Measurements from ENCODE around the gene CCDC126.

Gene CCDC126

GRCh38 chr7:23645822-23646221, 48.6 kb downstream of the CCDC126 start:
- CTCF ChIA-PET = interaction anchor here (1.0 kb wide), 1 partner anchor 75 kb away, joined by 3 read pairs; no protein-coding TSS in a partner anchor
- Histone ChIP-seq H3K4me1 (ENCODE audit: control insufficient read depth, insufficient read depth, low read length) (no peaks in the 10 kb centered on the region), H3K36me3 (ENCODE audit: control insufficient read depth in 2 of 2, insufficient read depth in 1 of 2, low read length in 2 of 2) (no peaks in the 10 kb centered on the region), H3K27ac (ENCODE audit: extremely low read depth, low read depth, low read length) (no peak overlapping the region), H3K9me3 (ENCODE audit: control insufficient read depth, insufficient read depth, low read depth, low read length) (no peaks in the 10 kb centered on the region), H3K4me3 (ENCODE audit: low read depth, low read length) (no peak overlapping the region)
- POLR2A ChIA-PET = no interaction called here
- TF ChIP-seq HIC1 (tag by site-specific recombination; IDR thresholded peaks at IDR 0.05) = no peak
- no peak for TF ChIP-seq ZNF114 (tag by site-specific recombination; IDR thresholded peaks at IDR 0.05)
- no peak for TF ChIP-seq ZNF292 (tag by site-specific recombination; IDR thresholded peaks at IDR 0.05; ENCODE audit: borderline replicate concordance, low read depth)
- TF ChIP-seq REST (tag by site-specific recombination; IDR thresholded peaks at IDR 0.05) = no peak
- TF ChIP-seq ZNF449 (tag by site-specific recombination; IDR thresholded peaks at IDR 0.05) = no peak
- TF ChIP-seq KLF1 (tag by site-specific recombination; IDR thresholded peaks at IDR 0.05) = no peak
- TF ChIP-seq, protein P1, sequence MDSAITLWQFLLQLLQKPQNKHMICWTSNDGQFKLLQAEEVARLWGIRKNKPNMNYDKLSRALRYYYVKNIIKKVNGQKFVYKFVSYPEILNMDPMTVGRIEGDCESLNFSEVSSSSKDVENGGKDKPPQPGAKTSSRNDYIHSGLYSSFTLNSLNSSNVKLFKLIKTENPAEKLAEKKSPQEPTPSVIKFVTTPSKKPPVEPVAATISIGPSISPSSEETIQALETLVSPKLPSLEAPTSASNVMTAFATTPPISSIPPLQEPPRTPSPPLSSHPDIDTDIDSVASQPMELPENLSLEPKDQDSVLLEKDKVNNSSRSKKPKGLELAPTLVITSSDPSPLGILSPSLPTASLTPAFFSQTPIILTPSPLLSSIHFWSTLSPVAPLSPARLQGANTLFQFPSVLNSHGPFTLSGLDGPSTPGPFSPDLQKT (IDR thresholded peaks at IDR 0.05; ENCODE audit: borderline replicate concordance, low read depth, low read length) = no peak
- no peak for TF ChIP-seq ZNF202 (tag by site-specific recombination; IDR thresholded peaks at IDR 0.05; ENCODE audit: borderline replicate concordance)
- TF ChIP-seq ZNF785 (tag by site-specific recombination; IDR thresholded peaks at IDR 0.05) = no peak
- TF ChIP-seq, protein P2, sequence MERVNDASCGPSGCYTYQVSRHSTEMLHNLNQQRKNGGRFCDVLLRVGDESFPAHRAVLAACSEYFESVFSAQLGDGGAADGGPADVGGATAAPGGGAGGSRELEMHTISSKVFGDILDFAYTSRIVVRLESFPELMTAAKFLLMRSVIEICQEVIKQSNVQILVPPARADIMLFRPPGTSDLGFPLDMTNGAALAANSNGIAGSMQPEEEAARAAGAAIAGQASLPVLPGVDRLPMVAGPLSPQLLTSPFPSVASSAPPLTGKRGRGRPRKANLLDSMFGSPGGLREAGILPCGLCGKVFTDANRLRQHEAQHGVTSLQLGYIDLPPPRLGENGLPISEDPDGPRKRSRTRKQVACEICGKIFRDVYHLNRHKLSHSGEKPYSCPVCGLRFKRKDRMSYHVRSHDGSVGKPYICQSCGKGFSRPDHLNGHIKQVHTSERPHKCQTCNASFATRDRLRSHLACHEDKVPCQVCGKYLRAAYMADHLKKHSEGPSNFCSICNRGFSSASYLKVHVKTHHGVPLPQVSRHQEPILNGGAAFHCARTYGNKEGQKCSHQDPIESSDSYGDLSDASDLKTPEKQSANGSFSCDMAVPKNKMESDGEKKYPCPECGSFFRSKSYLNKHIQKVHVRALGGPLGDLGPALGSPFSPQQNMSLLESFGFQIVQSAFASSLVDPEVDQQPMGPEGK (tag by site-specific recombination; IDR thresholded peaks at IDR 0.05) = no peak
- TF ChIP-seq ZNF626 (tag by site-specific recombination; IDR thresholded peaks at IDR 0.05) = no peak
- TF ChIP-seq ZNF221 (tag by site-specific recombination; IDR thresholded peaks at IDR 0.05; ENCODE audit: borderline replicate concordance) = no peak
- no peak for TF ChIP-seq EGR2 (tag by site-specific recombination; IDR thresholded peaks at IDR 0.05; ENCODE audit: low read depth)
- TF ChIP-seq, protein P3, sequence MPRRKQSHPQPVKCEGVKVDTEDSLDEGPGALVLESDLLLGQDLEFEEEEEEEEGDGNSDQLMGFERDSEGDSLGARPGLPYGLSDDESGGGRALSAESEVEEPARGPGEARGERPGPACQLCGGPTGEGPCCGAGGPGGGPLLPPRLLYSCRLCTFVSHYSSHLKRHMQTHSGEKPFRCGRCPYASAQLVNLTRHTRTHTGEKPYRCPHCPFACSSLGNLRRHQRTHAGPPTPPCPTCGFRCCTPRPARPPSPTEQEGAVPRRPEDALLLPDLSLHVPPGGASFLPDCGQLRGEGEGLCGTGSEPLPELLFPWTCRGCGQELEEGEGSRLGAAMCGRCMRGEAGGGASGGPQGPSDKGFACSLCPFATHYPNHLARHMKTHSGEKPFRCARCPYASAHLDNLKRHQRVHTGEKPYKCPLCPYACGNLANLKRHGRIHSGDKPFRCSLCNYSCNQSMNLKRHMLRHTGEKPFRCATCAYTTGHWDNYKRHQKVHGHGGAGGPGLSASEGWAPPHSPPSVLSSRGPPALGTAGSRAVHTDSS (tag by site-specific recombination; IDR thresholded peaks at IDR 0.05) = no peak
